Lower lobe of right lung (tissue), 2 donors: ENCODE results near the gene BNC2. TPM values are rescaled to one million over a fixed set of nuclear protein-coding genes. Genes with fewer than 3 reads are reported as not detected.

Source experiments
- ATAC-seq, 2 donors: fragments of 200-7000 bp; cut with Tn5 transposase; one replicate each; pipeline ENCODE4 v1.9.1; 2020 to 2022; ENCODE audit warnings: mild to moderate bottlenecking in 2 of 2, moderate library complexity in 2 of 2
- DNase-seq: peaks from one replicate; pipeline ENCODE4 v3.0.0-alpha.2; 2020
- H3K27ac ChIP-seq: fragments of 200-600 bp; one replicate; pipeline ENCODE4 v1.8.0; 2022
- H3K27me3 ChIP-seq: fragments of 200-600 bp; one replicate; pipeline ENCODE4 v1.8.0; 2022; ENCODE audit warnings: low read depth
- H3K36me3 ChIP-seq: fragments of 200-600 bp; one replicate; pipeline ENCODE4 v1.8.0; 2022; ENCODE audit warnings: mild to moderate bottlenecking
- H3K4me1 ChIP-seq: fragments of 200-600 bp; one replicate; pipeline ENCODE4 v1.8.0; 2022
- H3K4me3 ChIP-seq: fragments of 200-600 bp; one replicate; pipeline ENCODE4 v1.8.0; 2022; ENCODE audit warnings: mild to moderate bottlenecking
- H3K9me3 ChIP-seq: fragments of 200-600 bp; one replicate; pipeline ENCODE4 v1.8.0; 2022
- CTCF ChIP-seq: fragments of 200-600 bp; IDR thresholded peaks from one replicate; pipeline ENCODE4 v1.8.0; 2022; ENCODE audit warnings: antibody characterized with exemption, mild to moderate bottlenecking
- intact Hi-C: fragments of 100-400 bp; cut with DNase I; formaldehyde crosslinking; loops from one replicate; pipeline ENCODE4 v1.11.0; 2022
- total RNA-seq: library from RNA; stranded (reverse); fragmentation: NEBNext Ultra II Directional; extraction: Animal tissue kit (Norgen Biotek cat#: 25700); gene quantifications from one replicate; pipeline ENCODE4 v1.2.1, GENCODE V29; 2021
- donor health status: DM: no; HTN: yes; CAD: no; lungs with severe emphysema.

BNC2 gene
- total RNA-seq, 1 donor from 2014 or later, result 15.0 TPM

DNA sequence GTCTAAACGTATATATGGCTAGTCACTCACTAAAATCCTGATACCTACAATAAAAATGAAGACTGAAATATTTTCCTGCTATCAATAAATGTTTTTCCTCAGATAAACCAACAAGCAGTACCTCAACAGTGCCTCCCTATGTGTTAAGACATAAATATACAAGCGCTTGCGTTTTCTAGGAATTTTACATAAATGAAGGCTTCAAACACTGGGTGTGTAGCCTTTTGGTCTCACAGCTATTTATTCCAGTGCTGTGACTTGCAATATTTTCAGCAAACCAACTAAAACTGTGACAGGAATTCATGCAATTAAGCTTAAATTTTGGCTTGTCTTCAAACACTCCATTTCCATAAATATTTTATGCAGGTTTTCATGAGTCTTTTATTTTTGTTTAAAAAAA is 437.0 kb downstream of the BNC2 start:
- no peak for TF ChIP-seq CTCF
- DNase-seq, result no peak
- no peaks in the 10 kb centered on the region for H3K9me3 ChIP-seq
- H3K27me3 ChIP-seq, result no peaks in the 10 kb centered on the region
- no peak overlapping the region for H3K4me3 ChIP-seq
- no peaks in the 10 kb centered on the region for H3K4me1 ChIP-seq
- H3K27ac ChIP-seq, result no peak overlapping the region
- ATAC-seq, result no peak
- H3K36me3 ChIP-seq, result no peaks in the 10 kb centered on the region
- intact Hi-C loops, result no loop called here

GRCh38 chr9:16431666-16432392 is 438.6 kb downstream of the BNC2 start:
- TF ChIP-seq CTCF, result no peak
- no peak for DNase-seq
- Histone ChIP-seq H3K4me1 (no peaks in the 10 kb centered on the region), H3K36me3 (no peaks in the 10 kb centered on the region), H3K27me3 (no peaks in the 10 kb centered on the region), H3K9me3 (no peaks in the 10 kb centered on the region), H3K27ac (no peak overlapping the region), H3K4me3 (no peak overlapping the region)
- intact Hi-C loops, result no loop called here
- no peak for ATAC-seq

DNA sequence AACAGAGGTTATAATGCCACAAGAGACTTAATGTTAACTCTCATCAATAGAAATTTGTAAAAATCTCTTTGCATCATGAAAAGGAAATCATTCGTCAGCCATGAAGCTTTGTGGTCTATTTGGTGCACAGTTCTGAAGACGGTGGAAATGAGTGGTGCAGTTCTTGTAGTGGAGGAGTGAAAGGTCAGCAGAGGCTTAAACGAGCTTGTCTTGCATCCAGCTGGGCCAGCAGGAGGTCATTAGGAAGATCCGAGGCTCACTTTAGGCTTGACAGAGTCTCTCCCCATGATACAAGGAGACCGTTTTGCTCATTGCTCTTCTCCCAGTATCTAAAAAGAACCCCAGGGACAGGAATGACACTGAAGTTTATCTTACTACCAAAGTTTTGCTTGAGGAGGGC is 440.8 kb downstream of the BNC2 start:
- DNase-seq (no peak), ATAC-seq (no peak)
- H3K4me3 ChIP-seq, result no peak overlapping the region
- no peaks in the 10 kb centered on the region for H3K27me3 ChIP-seq
- no peak for TF ChIP-seq CTCF
- no peaks in the 10 kb centered on the region for H3K9me3 ChIP-seq
- H3K27ac ChIP-seq, result no peak overlapping the region
- intact Hi-C loops, result no loop called here
- no peaks in the 10 kb centered on the region for H3K4me1 ChIP-seq
- no peaks in the 10 kb centered on the region for H3K36me3 ChIP-seq

GRCh38 chr9:16427873-16428427 is 442.5 kb downstream of the BNC2 start:
- Histone ChIP-seq H3K36me3 (no peaks in the 10 kb centered on the region), H3K9me3 (no peaks in the 10 kb centered on the region), H3K4me3 (no peak overlapping the region), H3K27ac (no peak overlapping the region), H3K4me1 (no peaks in the 10 kb centered on the region), H3K27me3 (no peaks in the 10 kb centered on the region)
- intact Hi-C loops, result no loop called here
- no peak for DNase-seq
- ATAC-seq, result no peak
- no peak for TF ChIP-seq CTCF

GRCh38 chr9:16426716-16427115 is 443.8 kb downstream of the BNC2 start:
- no peak for TF ChIP-seq CTCF
- Histone ChIP-seq H3K4me1 (no peaks in the 10 kb centered on the region), H3K36me3 (no peaks in the 10 kb centered on the region), H3K27me3 (no peaks in the 10 kb centered on the region), H3K9me3 (no peaks in the 10 kb centered on the region), H3K4me3 (no peak overlapping the region), H3K27ac (no peak overlapping the region)
- DNase-seq (no peak), ATAC-seq (no peak)
- intact Hi-C loops, result no loop called here
